IMR-90 (cell line): ENCODE data around the gene RPL41. TPM values are rescaled to one million over a fixed set of nuclear protein-coding genes. Genes with fewer than 3 reads are reported as not detected.

Source experiments
- ATAC-seq: fragments of 200-7000 bp; cut with Tn5 transposase; 2 replicates; pipeline ENCODE4 v1.9.1; 2020; ENCODE audit warnings: low read depth, mild to moderate bottlenecking, moderate library complexity
- BruUV-seq: library from RNA; stranded (reverse); fragments of 400-500 nt; replicated peaks from 2 replicates; lab custom pipeline; 2021; lab: Mats Ljungman, UMichigan
- CTCF ChIA-PET: fragments of 300-600 bp; formaldehyde crosslinking; extraction: SDS; loops from one replicate; lab custom pipeline; 2021; ENCODE audit warnings: antibody characterized with exemption; lab: Yijun Ruan, JAX
- POLR2A ChIA-PET: fragments of 300-600 bp; sonication (Branson Sonifier 250); formaldehyde crosslinking; loops from one replicate; lab custom pipeline; 2022; ENCODE audit warnings: antibody characterized with exemption; ENCODE audit not compliant: unreplicated experiment; lab: Charles Lee
- DNase-seq: peaks from one replicate; pipeline ENCODE4 v3.0.0; 2013
- H2AFZ ChIP-seq: replicated peaks from 2 replicates; pipeline ENCODE3; 2013; ENCODE audit warnings: low read length, mild to moderate bottlenecking; ENCODE audit not compliant: poor library complexity
- H2AK5ac ChIP-seq: 2 replicates; pipeline ENCODE4 v1.6.1; 2013; ENCODE audit warnings: low read depth, low read length, inconsistent platforms
- H2AK9ac ChIP-seq: replicated peaks from 2 replicates; pipeline ENCODE3; 2013; ENCODE audit warnings: mild to moderate bottlenecking, low read depth, low read length, moderate library complexity; ENCODE audit not compliant: poor library complexity
- H2BK120ac ChIP-seq: 2 replicates; pipeline ENCODE4 v1.6.1; 2013; ENCODE audit warnings: low read depth, low read length, inconsistent platforms
- H2BK15ac ChIP-seq: 3 replicates; pipeline ENCODE4 v1.6.1; 2013; ENCODE audit warnings: low read depth, low read length, inconsistent platforms
- H2BK20ac ChIP-seq: 2 replicates; pipeline ENCODE4 v1.6.1; 2013; ENCODE audit warnings: low read depth, mild to moderate bottlenecking, inconsistent platforms, low read length, moderate library complexity
- H2BK5ac ChIP-seq: 2 replicates; pipeline ENCODE4 v1.6.1; 2013; ENCODE audit warnings: mild to moderate bottlenecking, low read depth, low read length, inconsistent platforms; ENCODE audit not compliant: poor library complexity, severe bottlenecking
- H3K14ac ChIP-seq: replicated peaks from 2 replicates; pipeline ENCODE4 v1.6.1; 2013; ENCODE audit warnings: low read depth, low read length, inconsistent platforms
- H3K18ac ChIP-seq: 2 replicates; pipeline ENCODE4 v1.6.1; 2013; ENCODE audit warnings: low read depth, low read length, control low read depth
- H3K23ac ChIP-seq: 2 replicates; pipeline ENCODE4 v1.6.1; 2013; ENCODE audit warnings: low read depth, low read length, inconsistent platforms
- H3K27ac ChIP-seq: 2 replicates; pipeline ENCODE4 v1.5.1; 2013; ENCODE audit warnings: mild to moderate bottlenecking, control low read depth, low read length; ENCODE audit not compliant: insufficient read depth
- H3K27me3 ChIP-seq: 2 replicates; pipeline ENCODE4 v1.6.1; 2013; ENCODE audit warnings: low read length; ENCODE audit not compliant: control insufficient read depth, insufficient read depth
- H3K36me3 ChIP-seq: 2 replicates; pipeline ENCODE4 v1.6.1; 2013; ENCODE audit warnings: low read length, mixed read lengths; ENCODE audit not compliant: control insufficient read depth, insufficient read depth
- H3K4ac ChIP-seq: 2 replicates; pipeline ENCODE4 v1.6.1; 2013; ENCODE audit warnings: low read depth, low read length, inconsistent platforms
- H3K4me1 ChIP-seq: 2 replicates; pipeline ENCODE4 v1.6.1; 2013; ENCODE audit warnings: low read length, mixed read lengths; ENCODE audit not compliant: control insufficient read depth, insufficient read depth
- H3K4me2 ChIP-seq: 2 replicates; pipeline ENCODE4 v1.6.1; 2013; ENCODE audit warnings: low read depth, mild to moderate bottlenecking, control low read depth, low read length, moderate library complexity
- H3K4me3 ChIP-seq: 2 replicates; pipeline ENCODE4 v1.5.1; 2013; ENCODE audit warnings: low read depth, mild to moderate bottlenecking, control low read depth, low read length, moderate library complexity; ENCODE audit not compliant: insufficient read depth
- H3K56ac ChIP-seq: 2 replicates; pipeline ENCODE4 v1.6.1; 2013; ENCODE audit warnings: low read length, inconsistent platforms; ENCODE audit not compliant: insufficient read depth; ENCODE audit errors: extremely low read depth
- H3K79me1 ChIP-seq, 2 experiments: 2 replicates each; pipeline ENCODE4 v1.6.1; 2013; ENCODE audit warnings: low read length in 2 of 2, inconsistent platforms in 1 of 2, low read depth in 1 of 2
- H3K9ac ChIP-seq: 2 replicates; pipeline ENCODE4 v1.6.1; 2013; ENCODE audit warnings: low read depth, low read length, control low read depth
- H3K9me1 ChIP-seq: 2 replicates; pipeline ENCODE4 v1.6.1; 2013; ENCODE audit warnings: low read length, inconsistent platforms; ENCODE audit not compliant: insufficient read depth
- H3K9me3 ChIP-seq: 2 replicates; pipeline ENCODE4 v1.6.1; 2013; ENCODE audit warnings: low read length; ENCODE audit not compliant: control insufficient read depth, insufficient read depth
- H4K20me1 ChIP-seq: 2 replicates; pipeline ENCODE4 v1.6.1; 2013; ENCODE audit warnings: low read length, inconsistent platforms; ENCODE audit not compliant: insufficient read depth
- H4K5ac ChIP-seq: 2 replicates; pipeline ENCODE4 v1.6.1; 2013; ENCODE audit warnings: mild to moderate bottlenecking, low read depth, low read length, control low read depth
- H4K8ac ChIP-seq, 2 experiments: 2 replicates each; pipeline ENCODE4 v1.6.1; 2013; ENCODE audit warnings: low read depth in 2 of 2, low read length in 2 of 2, control low read depth in 1 of 2, inconsistent platforms in 1 of 2
- H4K91ac ChIP-seq: 2 replicates; pipeline ENCODE4 v1.6.1; 2013; ENCODE audit warnings: low read depth, low read length, inconsistent platforms; ENCODE audit not compliant: insufficient read depth
- BHLHE40 ChIP-seq: fragments of 150-350 bp; IDR thresholded peaks from 2 replicates; pipeline ENCODE4 v1.6.1; 2016; ENCODE audit warnings: mild to moderate bottlenecking, low read depth, low read length
- CEBPB ChIP-seq: IDR thresholded peaks from 2 replicates; pipeline ENCODE4 v1.6.1; 2012; ENCODE audit warnings: low read depth, low read length, improper control_type of control experiment
- CHD1 ChIP-seq: IDR thresholded peaks from 2 replicates; pipeline ENCODE4 v1.6.1; 2012; ENCODE audit warnings: low read depth, low read length, improper control_type of control experiment
- CTCF ChIP-seq: conservative IDR thresholded peaks from 2 replicates; pipeline ENCODE4 v1.5.1; 2012; ENCODE audit warnings: mild to moderate bottlenecking, low read depth, low read length, improper control_type of control experiment
- MAFK ChIP-seq: IDR thresholded peaks from 2 replicates; pipeline ENCODE4 v1.6.1; 2012; ENCODE audit warnings: low read depth, low read length, improper control_type of control experiment
- MAZ ChIP-seq: IDR thresholded peaks from 2 replicates; pipeline ENCODE4 v1.6.1; 2012; ENCODE audit warnings: low read depth, mild to moderate bottlenecking, low read length, improper control_type of control experiment, moderate library complexity, borderline replicate concordance
- MXI1 ChIP-seq: IDR thresholded peaks from 2 replicates; pipeline ENCODE4 v1.6.1; 2012; ENCODE audit warnings: low read depth, mild to moderate bottlenecking, low read length, moderate library complexity, borderline replicate concordance
- NFE2L2 ChIP-seq: fragments of 150-350 bp; IDR thresholded peaks from 2 replicates; pipeline ENCODE4 v1.6.1; 2016; ENCODE audit warnings: low read depth, mild to moderate bottlenecking, low read length
- POLR2A ChIP-seq: IDR thresholded peaks from 2 replicates; pipeline ENCODE4 v1.6.1; 2012; ENCODE audit warnings: mild to moderate bottlenecking, low read depth, low read length
- RAD21 ChIP-seq: IDR thresholded peaks from 2 replicates; pipeline ENCODE4 v1.6.1; 2012; ENCODE audit warnings: low read length, improper control_type of control experiment
- RCOR1 ChIP-seq: IDR thresholded peaks from 2 replicates; pipeline ENCODE4 v1.6.1; 2012; ENCODE audit warnings: mild to moderate bottlenecking, low read length, improper control_type of control experiment; ENCODE audit not compliant: insufficient replicate concordance
- RFX5 ChIP-seq: IDR thresholded peaks from 2 replicates; pipeline ENCODE4 v1.8.0; 2012; ENCODE audit warnings: low read depth, mild to moderate bottlenecking, low read length, moderate library complexity
- SMC3 ChIP-seq: fragments of 150-350 bp; IDR thresholded peaks from 2 replicates; pipeline ENCODE4 v1.6.1; 2016; ENCODE audit warnings: low read depth, mild to moderate bottlenecking, antibody characterized with exemption, low read length, moderate library complexity
- WGBS, 2 experiments: methylation state at CpG; one replicate each; pipeline versions ENCODE4 v1.1.5 to v1.1.7; 2013; ENCODE audit warnings: missing lambda C conversion rate in 2 of 2; ENCODE audit not compliant: insufficient read length in 1 of 2; ENCODE audit errors: extremely low coverage in 2 of 2; 5-methylcytosine and 5-hydroxymethylcytosine counted together
- dilution Hi-C: fragments of 300-500 bp; cut with HindIII; formaldehyde crosslinking; loops from one replicate; pipeline ENCODE4 v1.14.3; 2018; ENCODE audit warnings: low sequenced_read_pairs; ENCODE audit not compliant: unreplicated experiment
- in situ Hi-C: fragments of 300-500 bp; cut with MboI; formaldehyde crosslinking; loops from 3 replicates; pipeline ENCODE4 v1.14.3; 2019; ENCODE audit warnings: low sequenced_read_pairs, inconsistent platforms, mixed read lengths
- intact Hi-C: fragments of 100-400 bp; cut with micrococcal nuclease; formaldehyde crosslinking; loops from 2 replicates; pipeline ENCODE4 v1.10.0; 2022
- polyA plus RNA-seq, 3 experiments: library from polyadenylated mRNA; depleted of rRNA; stranded (reverse); fragments of >200 nt; gene quantifications; 2 replicates each; pipeline ENCODE4 v1.2.3, GENCODE V29; 2012; ENCODE audit warnings: low replicate concordance in 1 of 3
- total RNA-seq: library from RNA; depleted of rRNA; stranded (reverse); fragments of >200 nt; gene quantifications from 2 replicates; pipeline ENCODE4 v1.2.3, GENCODE V29; 2012
- TF ChIP-seq, protein P1 (sequence below): fragments of 150-350 bp; IDR thresholded peaks from 2 replicates; pipeline ENCODE4 v1.6.1; 2016; ENCODE audit warnings: low read depth, mild to moderate bottlenecking, low read length, moderate library complexity, borderline replicate concordance
- TF ChIP-seq, protein P2 (sequence below): fragments of 150-350 bp; IDR thresholded peaks from 2 replicates; pipeline ENCODE4 v1.6.1; 2017; ENCODE audit warnings: mild to moderate bottlenecking, antibody characterized with exemption, low read length, low read depth

Gene RPL41
- total and polyA plus RNA-seq, 2 of the 4 experiments (the other 2 are of a cell fraction) = 1,119 to 9,394 TPM

DNA sequence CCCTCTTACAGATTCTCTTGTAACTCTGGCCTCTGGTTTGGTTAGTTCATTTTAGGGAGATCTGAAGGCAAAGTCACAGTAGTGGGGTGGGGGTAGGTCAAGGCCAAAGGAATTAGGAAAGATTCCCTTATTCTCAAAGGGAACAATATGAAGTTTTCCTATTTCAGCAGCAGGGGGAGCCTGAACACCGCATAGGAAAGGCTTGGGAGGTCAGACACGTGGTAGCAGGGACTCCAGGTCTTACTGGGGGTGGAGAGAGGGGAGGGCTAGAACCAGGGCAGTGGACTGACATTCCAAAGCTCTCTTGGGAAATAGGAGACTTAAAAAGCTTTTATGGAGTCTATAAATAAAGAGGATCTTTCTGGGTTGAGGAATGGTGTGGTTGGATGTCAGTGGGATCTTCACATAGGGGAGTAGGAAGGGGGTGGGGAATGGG, 2.9 kb downstream of the RPL41 start:
- Histone ChIP-seq H3K36me3 (peaks cover 16% of the 10 kb centered on the region), H2AK9ac (peak overlapping the region; percentile 78), H3K4me3 (no peak overlapping the region), H2BK15ac (peak overlapping the region; percentile 13; the same call in 1 of the 3 replicates), H3K23ac (no peak overlapping the region), H3K14ac (no peak overlapping the region), H2AK5ac (peak overlapping the region; percentile 56; the same call in 1 of the 2 replicates), H3K18ac (no peak overlapping the region), H3K9me1 (no peaks in the 10 kb centered on the region), H3K9ac (peak overlapping the region; percentile 59; the same call in 1 of the 2 replicates), H3K56ac (no peak overlapping the region), H3K9me3 (no peaks in the 10 kb centered on the region), H3K27ac (peak overlapping the region; percentile 11; the same call in 1 of the 2 replicates), H2AFZ (no peak overlapping the region), H3K79me1 (peaks cover 13 to 63% of the 10 kb centered on the region in 2 experiments), H4K20me1 (peaks cover 7% of the 10 kb centered on the region), H4K91ac (no peak overlapping the region), H3K27me3 (no peaks in the 10 kb centered on the region), H4K8ac (peak overlapping the region in 1 of 2 experiments; percentile 85; a peak in 1 of 4 replicates), H3K4ac (peak overlapping the region; percentile 65; the same call in 1 of the 2 replicates), H3K4me1 (peaks cover 7% of the 10 kb centered on the region), H2BK120ac (no peak overlapping the region), H4K5ac (no peak overlapping the region), H2BK20ac (no peak overlapping the region), H2BK5ac (peak overlapping the region; percentile 13), H3K4me2 (peak overlapping the region; percentile 99)
- CTCF ChIA-PET = interaction anchor here (0.7 to 3.9 kb wide), 4 partner anchors 65 to 168 kb away, joined by 3 to 27 read pairs (median 3); partner anchors contain the start of genes RNF41 and SMARCC2
- dilution Hi-C loops (no loop called here), intact Hi-C loops (loop anchor here (1.0 to 2.0 kb wide), 6 partner anchors 39 to 139 kb away; partner anchors contain the start of genes ANKRD52, MYL6, NABP2 and SMARCC2), in situ Hi-C loops (no loop called here)
- WGBS, 2 experiments = no CpG with 5 or more reads among the region's 2 CpGs
- POLR2A ChIA-PET = interaction anchor here (0.6 to 1.5 kb wide), 4 partner anchors 9 to 70 kb away, joined by 3 to 6 read pairs (median 3); partner anchors contain the start of genes ESYT1 and SMARCC2
- ATAC-seq (peak; percentile 55), DNase-seq (peak; percentile 94)
- no TSS peak for BruUV-seq
- TF ChIP-seq CTCF (peak; percentile 90), MAZ (peak; percentile 79; the same call in 1 of the 2 replicates), POLR2A (no peak), NFE2L2 (no peak), BHLHE40 (no peak), RCOR1 (no peak), CHD1 (peak; percentile 39; the same call in 1 of the 2 replicates), MXI1 (peak; percentile 93), SMC3 (peak; percentile 72), RFX5 (no peak), MAFK (no peak), RAD21 (peak; percentile 85), CEBPB (peak; percentile 61; the same call in 1 of the 2 replicates)
- TF ChIP-seq, protein P1, sequence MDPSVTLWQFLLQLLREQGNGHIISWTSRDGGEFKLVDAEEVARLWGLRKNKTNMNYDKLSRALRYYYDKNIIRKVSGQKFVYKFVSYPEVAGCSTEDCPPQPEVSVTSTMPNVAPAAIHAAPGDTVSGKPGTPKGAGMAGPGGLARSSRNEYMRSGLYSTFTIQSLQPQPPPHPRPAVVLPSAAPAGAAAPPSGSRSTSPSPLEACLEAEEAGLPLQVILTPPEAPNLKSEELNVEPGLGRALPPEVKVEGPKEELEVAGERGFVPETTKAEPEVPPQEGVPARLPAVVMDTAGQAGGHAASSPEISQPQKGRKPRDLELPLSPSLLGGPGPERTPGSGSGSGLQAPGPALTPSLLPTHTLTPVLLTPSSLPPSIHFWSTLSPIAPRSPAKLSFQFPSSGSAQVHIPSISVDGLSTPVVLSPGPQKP = no peak
- TF ChIP-seq, protein P2, sequence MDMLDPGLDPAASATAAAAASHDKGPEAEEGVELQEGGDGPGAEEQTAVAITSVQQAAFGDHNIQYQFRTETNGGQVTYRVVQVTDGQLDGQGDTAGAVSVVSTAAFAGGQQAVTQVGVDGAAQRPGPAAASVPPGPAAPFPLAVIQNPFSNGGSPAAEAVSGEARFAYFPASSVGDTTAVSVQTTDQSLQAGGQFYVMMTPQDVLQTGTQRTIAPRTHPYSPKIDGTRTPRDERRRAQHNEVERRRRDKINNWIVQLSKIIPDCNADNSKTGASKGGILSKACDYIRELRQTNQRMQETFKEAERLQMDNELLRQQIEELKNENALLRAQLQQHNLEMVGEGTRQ = peak; percentile 88
